Stimulated activated naive B cell treated with anti-CD40 and anti-IgM and Interleukin-4, amounts not matched to agents 10 μg/mL and 1 μg/mL and 100 μg/mL, for 72 hours (primary cell): ENCODE results near the gene SGSM2.

Experiments
- ATAC-seq, 2 donors: fragments of 150-1000 bp; cut with Tn5 transposase; replicated peaks; 2 replicates each; pipeline ENCODE4 v1.10.0; 2021; ENCODE audit warnings: moderate library complexity in 1 of 2
- DNase-seq: peaks from one replicate; pipeline ENCODE4 v3.0.0; 2021
- H3K27ac Mint-ChIP-seq: one replicate; pipeline ENCODE4 v1.8.0; 2022; ENCODE audit warnings: mild to moderate bottlenecking, mixed read lengths
- H3K27me3 Mint-ChIP-seq, 2 donors: one replicate each; pipeline ENCODE4 v1.8.0; 2022; ENCODE audit warnings: mixed read lengths in 2 of 2
- H3K36me3 Mint-ChIP-seq, 2 donors: one replicate each; pipeline ENCODE4 v1.8.0; 2022; ENCODE audit warnings: mixed read lengths in 2 of 2, mild to moderate bottlenecking in 1 of 2
- H3K4me1 Mint-ChIP-seq, 2 donors: one replicate each; pipeline ENCODE4 v1.8.0; 2022; ENCODE audit warnings: mixed read lengths in 2 of 2, mild to moderate bottlenecking in 1 of 2
- H3K4me3 Mint-ChIP-seq, 2 donors: one replicate each; pipeline ENCODE4 v1.8.0; 2022; ENCODE audit warnings: mild to moderate bottlenecking in 2 of 2, mixed read lengths in 2 of 2, moderate library complexity in 1 of 2
- H3K9me3 Mint-ChIP-seq, 2 donors: one replicate each; pipeline ENCODE4 v1.8.0; 2022; ENCODE audit warnings: mixed read lengths in 2 of 2, mild to moderate bottlenecking in 1 of 2

The SGSM2 gene

GRCh38 chr17:2399572-2400473 lies 62.5 kb downstream of the SGSM2 start:
- peak overlapping the region; percentile 99 for H3K27ac Mint-ChIP-seq
- peak overlapping the region; percentile 85 to 90 for H3K4me3 Mint-ChIP-seq
- H3K9me3 Mint-ChIP-seq: no peaks in the 10 kb centered on the region
- H3K36me3 Mint-ChIP-seq: peaks cover 0 to 4% of the 10 kb centered on the region in 2 donors
- peaks cover 49 to 58% of the 10 kb centered on the region in 2 donors for H3K4me1 Mint-ChIP-seq
- ATAC-seq (peak; percentile 62 to 65), DNase-seq (peak; percentile 91)
- no peaks in the 10 kb centered on the region for H3K27me3 Mint-ChIP-seq

- Mint-ChIP-seq H3K4me3 (peak overlapping the region; percentile 85 to 90), H3K9me3 (no peaks in the 10 kb centered on the region), H3K4me1 (peaks cover 49 to 58% of the 10 kb centered on the region in 2 donors), H3K27ac (peak overlapping the region; percentile 99), H3K36me3 (peaks cover 6 to 8% of the 10 kb centered on the region in 2 donors), H3K27me3 (no peaks in the 10 kb centered on the region)
- ATAC-seq (peak; percentile 18 to 19), DNase-seq (peak; percentile 59)
These were observed 63.2 kb downstream of the SGSM2 start for GRCh38 chr17:2400474-2400866.

GRCh38 chr17:2400877-2401425 lies 63.6 kb downstream of the SGSM2 start, which contains the start of gene MNT:
Gene MNT, minus strand, starts transcription at chr17:2401060. Its CDS starts 348 bp downstream, at chr17:2400712.
- DNase-seq (peak; percentile 93), ATAC-seq (peak; percentile 33 to 53)
- no peaks in the 10 kb centered on the region for H3K9me3 Mint-ChIP-seq
- peak within 1 kb of the TSS; percentile 85 to 90 for H3K4me3 Mint-ChIP-seq
- H3K36me3 Mint-ChIP-seq: peaks cover 8 to 11% of the 10 kb centered on the region in 2 donors
- H3K27me3 Mint-ChIP-seq: no peaks in the 10 kb centered on the region
- H3K27ac Mint-ChIP-seq: peak within 1 kb of the TSS; percentile 99
- peaks cover 48 to 57% of the 10 kb centered on the region in 2 donors for H3K4me1 Mint-ChIP-seq

GRCh38 chr17:2401426-2402221 lies 64.3 kb downstream of the SGSM2 start:
- Mint-ChIP-seq H3K9me3 (no peaks in the 10 kb centered on the region), H3K4me3 (peak overlapping the region; percentile 85 to 90), H3K27ac (peak overlapping the region; percentile 99), H3K4me1 (peaks cover 41 to 50% of the 10 kb centered on the region in 2 donors), H3K36me3 (peaks cover 8 to 14% of the 10 kb centered on the region in 2 donors), H3K27me3 (no peaks in the 10 kb centered on the region)
- peak; percentile 100 for DNase-seq
- ATAC-seq: peak; percentile 61 to 64

- Mint-ChIP-seq H3K27me3 (no peaks in the 10 kb centered on the region), H3K4me3 (peak overlapping the region; percentile 81), H3K9me3 (no peaks in the 10 kb centered on the region), H3K36me3 (peaks cover 10 to 19% of the 10 kb centered on the region in 2 donors), H3K4me1 (peaks cover 37 to 47% of the 10 kb centered on the region in 2 donors), H3K27ac (peak overlapping the region; percentile 86)
- no peak for ATAC-seq
- no peak for DNase-seq
These were observed 65.2 kb downstream of the SGSM2 start for GRCh38 chr17:2402544-2402943.

GRCh38 chr17:2403044-2403443 lies 65.7 kb downstream of the SGSM2 start:
- Mint-ChIP-seq H3K9me3 (no peaks in the 10 kb centered on the region), H3K27ac (no peak overlapping the region), H3K27me3 (no peaks in the 10 kb centered on the region), H3K36me3 (peaks cover 10 to 19% of the 10 kb centered on the region in 2 donors), H3K4me3 (no peak overlapping the region), H3K4me1 (peaks cover 32 to 42% of the 10 kb centered on the region in 2 donors)
- ATAC-seq (no peak), DNase-seq (no peak)

GRCh38 chr17:2405247-2405926 lies 68.1 kb downstream of the SGSM2 start:
- no peak overlapping the region for H3K27ac Mint-ChIP-seq
- DNase-seq: no peak

GRCh38 chr17:2406271-2406902 lies 69.1 kb downstream of the SGSM2 start:
- Mint-ChIP-seq H3K36me3 (peaks cover 11 to 28% of the 10 kb centered on the region in 2 donors), H3K27me3 (no peaks in the 10 kb centered on the region), H3K4me3 (no peak overlapping the region), H3K27ac (peak overlapping the region; percentile 31), H3K9me3 (no peaks in the 10 kb centered on the region), H3K4me1 (peaks cover 17 to 21% of the 10 kb centered on the region in 2 donors)
- ATAC-seq: no peak
- no peak for DNase-seq

More at GRCh38 chr17:2405247-2405926, 68.1 kb downstream of the SGSM2 start:
- no peak for ATAC-seq
- Mint-ChIP-seq H3K36me3 (peaks cover 5 to 20% of the 10 kb centered on the region in 2 donors), H3K4me1 (peaks cover 17 to 21% of the 10 kb centered on the region in 2 donors), H3K9me3 (no peaks in the 10 kb centered on the region), H3K4me3 (peak overlapping the region in 1 of 2 donors; percentile 55), H3K27me3 (no peaks in the 10 kb centered on the region)

GRCh38 chr17:2406903-2407790 lies 69.8 kb downstream of the SGSM2 start:
- H3K4me3 Mint-ChIP-seq: no peak overlapping the region
- ATAC-seq (peak in 1 of 2 donors; percentile 16), DNase-seq (no peak)
- peak overlapping the region; percentile 59 for H3K27ac Mint-ChIP-seq
- H3K4me1 Mint-ChIP-seq: peaks cover 17 to 21% of the 10 kb centered on the region in 2 donors
- no peaks in the 10 kb centered on the region for H3K9me3 Mint-ChIP-seq
- peaks cover 11 to 28% of the 10 kb centered on the region in 2 donors for H3K36me3 Mint-ChIP-seq
- H3K27me3 Mint-ChIP-seq: no peaks in the 10 kb centered on the region

GRCh38 chr17:2410951-2411350 lies 73.7 kb downstream of the SGSM2 start:
- no peak for DNase-seq
- peaks cover 5 to 6% of the 10 kb centered on the region in 2 donors for H3K4me1 Mint-ChIP-seq
- no peak overlapping the region for H3K27ac Mint-ChIP-seq
- H3K4me3 Mint-ChIP-seq: no peak overlapping the region
- peaks cover 24 to 27% of the 10 kb centered on the region in 2 donors for H3K36me3 Mint-ChIP-seq
- ATAC-seq: no peak
- H3K27me3 Mint-ChIP-seq: no peaks in the 10 kb centered on the region
- no peaks in the 10 kb centered on the region for H3K9me3 Mint-ChIP-seq

GRCh38 chr17:2412561-2413021 lies 75.3 kb downstream of the SGSM2 start:
- Mint-ChIP-seq H3K36me3 (peaks cover 24 to 25% of the 10 kb centered on the region in 2 donors), H3K27me3 (no peaks in the 10 kb centered on the region), H3K27ac (no peak overlapping the region), H3K4me3 (no peak overlapping the region), H3K4me1 (peaks cover 0 to 2% of the 10 kb centered on the region in 2 donors), H3K9me3 (no peaks in the 10 kb centered on the region)
- ATAC-seq: no peak
- DNase-seq: no peak

GRCh38 chr17:2414446-2415064 lies 77.3 kb downstream of the SGSM2 start:
- H3K4me3 Mint-ChIP-seq: no peak overlapping the region
- no peaks in the 10 kb centered on the region for H3K9me3 Mint-ChIP-seq
- H3K36me3 Mint-ChIP-seq: peaks cover 28 to 36% of the 10 kb centered on the region in 2 donors
- peaks cover 0 to 2% of the 10 kb centered on the region in 2 donors for H3K4me1 Mint-ChIP-seq
- DNase-seq (no peak), ATAC-seq (no peak)
- no peaks in the 10 kb centered on the region for H3K27me3 Mint-ChIP-seq
- no peak overlapping the region for H3K27ac Mint-ChIP-seq
